Adipocyte (in vitro differentiated cells): ENCODE measurements around the gene TRAPPC3.

Experiments
- DNase-seq: peaks from one replicate; pipeline ENCODE4 v3.0.0-alpha.2; 2015; ENCODE audit warnings: low read depth
- H3K27me3 ChIP-seq: replicated peaks from 2 replicates; pipeline ENCODE4 v1.7.0; 2013; ENCODE audit warnings: mild to moderate bottlenecking, low read length, moderate library complexity; ENCODE audit not compliant: control insufficient read depth, insufficient read depth
- H3K36me3 ChIP-seq: 2 replicates; pipeline ENCODE4 v1.7.0; 2013; ENCODE audit warnings: low read length, mild to moderate bottlenecking, moderate library complexity; ENCODE audit not compliant: control insufficient read depth, insufficient read depth, severe bottlenecking
- H3K4me1 ChIP-seq: 2 replicates; pipeline ENCODE4 v1.7.0; 2013; ENCODE audit warnings: mild to moderate bottlenecking, low read length, moderate library complexity; ENCODE audit not compliant: control insufficient read depth, insufficient read depth
- H3K4me3 ChIP-seq: 2 replicates; pipeline ENCODE4 v1.7.0; 2013; ENCODE audit warnings: mild to moderate bottlenecking, low read length, moderate library complexity
- H3K9ac ChIP-seq: 2 replicates; pipeline ENCODE4 v1.7.0; 2013; ENCODE audit warnings: mild to moderate bottlenecking, low read length, moderate library complexity
- H3K9me3 ChIP-seq: 2 replicates; pipeline ENCODE4 v1.7.0; 2013; ENCODE audit warnings: mild to moderate bottlenecking, low read length, moderate library complexity; ENCODE audit not compliant: control insufficient read depth

TRAPPC3 gene

GRCh38 chr1:36093226-36093625, 56.1 kb downstream of the TRAPPC3 start:
- Histone ChIP-seq H3K4me1 (peaks cover 23% of the 10 kb centered on the region), H3K9ac (no peak overlapping the region), H3K36me3 (peaks cover 51% of the 10 kb centered on the region), H3K9me3 (no peaks in the 10 kb centered on the region), H3K27me3 (no peaks in the 10 kb centered on the region), H3K4me3 (no peak overlapping the region)
- DNase-seq: no peak

- no peak overlapping the region for H3K9ac ChIP-seq
- no peak overlapping the region for H3K4me3 ChIP-seq
- H3K36me3 ChIP-seq: peaks cover 51% of the 10 kb centered on the region
- DNase-seq: no peak
- H3K27me3 ChIP-seq: no peaks in the 10 kb centered on the region
- peaks cover 23% of the 10 kb centered on the region for H3K4me1 ChIP-seq
- no peaks in the 10 kb centered on the region for H3K9me3 ChIP-seq
These were observed 56.5 kb downstream of the TRAPPC3 start for GRCh38 chr1:36092798-36093185.

GRCh38 chr1:36092166-36092797, 57.0 kb downstream of the TRAPPC3 start:
- Histone ChIP-seq H3K27me3 (no peaks in the 10 kb centered on the region), H3K4me1 (peaks cover 23% of the 10 kb centered on the region), H3K9me3 (no peaks in the 10 kb centered on the region), H3K4me3 (no peak overlapping the region), H3K9ac (no peak overlapping the region), H3K36me3 (peaks cover 51% of the 10 kb centered on the region)
- DNase-seq: no peak

GRCh38 chr1:36091698-36092097, 57.6 kb downstream of the TRAPPC3 start:
- DNase-seq: no peak
- H3K9me3 ChIP-seq: no peaks in the 10 kb centered on the region
- peaks cover 23% of the 10 kb centered on the region for H3K4me1 ChIP-seq
- no peak overlapping the region for H3K4me3 ChIP-seq
- peaks cover 51% of the 10 kb centered on the region for H3K36me3 ChIP-seq
- H3K27me3 ChIP-seq: no peaks in the 10 kb centered on the region
- no peak overlapping the region for H3K9ac ChIP-seq

GRCh38 chr1:36091141-36091540, 58.1 kb downstream of the TRAPPC3 start:
- H3K4me1 ChIP-seq: peaks cover 23% of the 10 kb centered on the region
- no peaks in the 10 kb centered on the region for H3K27me3 ChIP-seq
- H3K9ac ChIP-seq: no peak overlapping the region
- no peak for DNase-seq
- no peak overlapping the region for H3K4me3 ChIP-seq
- H3K9me3 ChIP-seq: no peaks in the 10 kb centered on the region
- H3K36me3 ChIP-seq: peaks cover 47% of the 10 kb centered on the region

- Histone ChIP-seq H3K36me3 (peaks cover 35% of the 10 kb centered on the region), H3K9me3 (no peaks in the 10 kb centered on the region), H3K4me1 (peaks cover 16% of the 10 kb centered on the region), H3K9ac (peak overlapping the region; percentile 91), H3K4me3 (peak overlapping the region; percentile 98), H3K27me3 (peaks cover 5% of the 10 kb centered on the region)
- DNase-seq: peak; percentile 69
These were observed 59.7 kb downstream of the TRAPPC3 start for GRCh38 chr1:36089393-36090121.

- H3K27me3 ChIP-seq: peaks cover 7% of the 10 kb centered on the region
- H3K4me3 ChIP-seq: peak within 1 kb of the TSS; percentile 98
- no peaks in the 10 kb centered on the region for H3K9me3 ChIP-seq
- peaks cover 27% of the 10 kb centered on the region for H3K36me3 ChIP-seq
- DNase-seq: peak; percentile 95
- H3K4me1 ChIP-seq: peaks cover 11% of the 10 kb centered on the region
- peak within 1 kb of the TSS; percentile 91 for H3K9ac ChIP-seq
These were observed 60.5 kb downstream of the TRAPPC3 start, which contains the start of gene ADPRS for GRCh38 chr1:36088577-36089392. Gene ADPRS, plus strand, starts transcription at chr1:36088892. Its CDS starts 13 bp downstream, at chr1:36088905.

- DNase-seq: no peak
- H3K9me3 ChIP-seq: no peaks in the 10 kb centered on the region
- H3K36me3 ChIP-seq: peaks cover 22% of the 10 kb centered on the region
- peak overlapping the region; percentile 91 for H3K9ac ChIP-seq
- peak overlapping the region; percentile 98 for H3K4me3 ChIP-seq
- H3K4me1 ChIP-seq: peaks cover 11% of the 10 kb centered on the region
- H3K27me3 ChIP-seq: peaks cover 7% of the 10 kb centered on the region
These were observed 61.1 kb downstream of the TRAPPC3 start for GRCh38 chr1:36088265-36088576.

- no peak for DNase-seq
- Histone ChIP-seq H3K9me3 (no peaks in the 10 kb centered on the region), H3K4me1 (peaks cover 11% of the 10 kb centered on the region), H3K9ac (no peak overlapping the region), H3K36me3 (peaks cover 14% of the 10 kb centered on the region), H3K4me3 (no peak overlapping the region), H3K27me3 (peaks cover 7% of the 10 kb centered on the region)
These were observed 61.8 kb downstream of the TRAPPC3 start for GRCh38 chr1:36087233-36088123.
